Measurements from ENCODE around the gene NCR2. TPM values are rescaled to one million over a fixed set of nuclear protein-coding genes. Genes with fewer than 3 reads are reported as not detected.

Gene NCR2
- total and polyA plus RNA-seq, 2 experiments from 2014 or later = not detected

- H3K4me2 ChIP-seq = no peak overlapping the region
- no peak overlapping the region for H3K4me3 ChIP-seq
- WGBS (ENCODE audit: low lambda C conversion rate, missing lambda C conversion rate) = 31% methylated on average over 13 of the region's 13 CpGs
- peak; percentile 81 for DNase-seq (ENCODE audit: low spot score)
- H3K27me3 ChIP-seq = peaks cover 17% of the 10 kb centered on the region
- no peaks in the 10 kb centered on the region for H4K20me1 ChIP-seq (ENCODE audit: insufficient read depth, poor library complexity, severe bottlenecking)
- no peaks in the 10 kb centered on the region for H3K4me1 ChIP-seq (ENCODE audit: insufficient read depth)
- no peaks in the 10 kb centered on the region for H3K9me3 ChIP-seq (ENCODE audit: low read depth)
- H2AFZ ChIP-seq = no peak overlapping the region
- H3K9me2 ChIP-seq (replicated peaks; ENCODE audit: insufficient read depth) = no peaks in the 10 kb centered on the region
- no peaks in the 10 kb centered on the region for H3K79me2 ChIP-seq
- TF ChIP-seq CTCF (IDR thresholded peaks at IDR 0.05; ENCODE audit: poor library complexity) (peak; percentile 70), EZH2phosphoT487 (IDR thresholded peaks at IDR 0.05; ENCODE audit: low read depth, severe bottlenecking, unreplicated experiment) (no peak)
- no peaks in the 10 kb centered on the region for H3K36me3 ChIP-seq (replicated peaks; ENCODE audit: insufficient read depth, low read depth)
- no peak overlapping the region for H3K27ac ChIP-seq
Measured at GRCh38 chr6:41306187-41306854, 29.1 kb upstream of the NCR2 start.

- H3K27ac ChIP-seq = no peak overlapping the region
- H3K9me2 ChIP-seq (replicated peaks; ENCODE audit: insufficient read depth) = no peaks in the 10 kb centered on the region
- no peaks in the 10 kb centered on the region for H3K9me3 ChIP-seq (ENCODE audit: low read depth)
- H4K20me1 ChIP-seq (ENCODE audit: insufficient read depth, poor library complexity, severe bottlenecking) = no peaks in the 10 kb centered on the region
- no peak overlapping the region for H3K4me2 ChIP-seq
- no peaks in the 10 kb centered on the region for H3K36me3 ChIP-seq (replicated peaks; ENCODE audit: insufficient read depth, low read depth)
- 72% methylated on average over 2 of the region's 2 CpGs for WGBS (ENCODE audit: low lambda C conversion rate, missing lambda C conversion rate)
- TF ChIP-seq EZH2 (IDR thresholded peaks at IDR 0.05; ENCODE audit: borderline replicate concordance) (no peak), CTCF (IDR thresholded peaks at IDR 0.05; ENCODE audit: poor library complexity) (no peak), EZH2phosphoT487 (IDR thresholded peaks at IDR 0.05; ENCODE audit: low read depth, severe bottlenecking, unreplicated experiment) (no peak)
- H3K27me3 ChIP-seq = peaks cover 33% of the 10 kb centered on the region
- no peaks in the 10 kb centered on the region for H3K79me2 ChIP-seq
- DNase-seq (ENCODE audit: low spot score) = no peak
- no peak overlapping the region for H3K4me3 ChIP-seq
- no peaks in the 10 kb centered on the region for H3K4me1 ChIP-seq (ENCODE audit: insufficient read depth)
- no peak overlapping the region for H2AFZ ChIP-seq
Measured at GRCh38 chr6:41315203-41315602, 20.2 kb upstream of the NCR2 start.

- H3K79me2 ChIP-seq = no peaks in the 10 kb centered on the region
- H3K36me3 ChIP-seq (replicated peaks; ENCODE audit: insufficient read depth, low read depth) = no peaks in the 10 kb centered on the region
- no peak overlapping the region for H3K4me2 ChIP-seq
- H3K27me3 ChIP-seq = peaks cover 33% of the 10 kb centered on the region
- DNase-seq (ENCODE audit: low spot score) = no peak
- 81% methylated on average over 1 of the region's 1 CpG for WGBS (ENCODE audit: low lambda C conversion rate, missing lambda C conversion rate)
- no peaks in the 10 kb centered on the region for H4K20me1 ChIP-seq (ENCODE audit: insufficient read depth, poor library complexity, severe bottlenecking)
- H3K4me3 ChIP-seq = no peak overlapping the region
- no peak for TF ChIP-seq CTCF (IDR thresholded peaks at IDR 0.05; ENCODE audit: poor library complexity)
- no peak for TF ChIP-seq EZH2phosphoT487 (IDR thresholded peaks at IDR 0.05; ENCODE audit: low read depth, severe bottlenecking, unreplicated experiment)
- TF ChIP-seq EZH2 (IDR thresholded peaks at IDR 0.05; ENCODE audit: borderline replicate concordance) = no peak
- no peak overlapping the region for H2AFZ ChIP-seq
- H3K9me2 ChIP-seq (replicated peaks; ENCODE audit: insufficient read depth) = no peaks in the 10 kb centered on the region
- H3K4me1 ChIP-seq (ENCODE audit: insufficient read depth) = no peaks in the 10 kb centered on the region
- no peaks in the 10 kb centered on the region for H3K9me3 ChIP-seq (ENCODE audit: low read depth)
- no peak overlapping the region for H3K27ac ChIP-seq
Measured at GRCh38 chr6:41315943-41316620, 19.3 kb upstream of the NCR2 start.

Measured in hepatocyte (in vitro differentiated cells).